ENCODE data around the gene CALM3. TPM values are rescaled to one million over a fixed set of nuclear protein-coding genes. Genes with fewer than 3 reads are reported as not detected.
"Not testable (repeated sequence)": the region's sequence is repeated elsewhere in the genome, so short reads cannot be mapped to it uniquely, and the experiment has no call there.

Gene CALM3
- 477 and 479 TPM in 2 replicates for total RNA-seq

- peaks cover 30% of the 10 kb centered on the region for H3K36me3 Mint-ChIP-seq (ENCODE audit: low read depth)
- peak within 1 kb of the TSS; percentile 97 for H3K4me3 Mint-ChIP-seq
- H3K4me1 Mint-ChIP-seq = peaks cover 22% of the 10 kb centered on the region
- peaks cover 16% of the 10 kb centered on the region for H3K9me3 Mint-ChIP-seq
- H3K27ac Mint-ChIP-seq = peak within 1 kb of the TSS; percentile 100
- DNase-seq = peak; percentile 70
- no peaks in the 10 kb centered on the region for H3K27me3 Mint-ChIP-seq
- intact Hi-C loops (cut with micrococcal nuclease) = loop anchor here (2.0 to 5.0 kb wide), 4 partner anchors 15 to 699 kb away; partner anchors contain the start of genes MYPOP and ZC3H4
Observed at GRCh38 chr19:46601318-46602224, at the start of gene CALM3. TSS of gene CALM3 (plus strand) at chr19:46601330. CDS start at chr19:46601435, 105 bp downstream.

- Mint-ChIP-seq H3K9me3 (peaks cover 21% of the 10 kb centered on the region), H3K4me1 (no peaks in the 10 kb centered on the region), H3K36me3 (ENCODE audit: low read depth) (peaks cover 3% of the 10 kb centered on the region), H3K27me3 (peaks cover 32% of the 10 kb centered on the region), H3K27ac (no peak overlapping the region), H3K4me3 (no peak overlapping the region)
- intact Hi-C loops (cut with micrococcal nuclease) = no loop called here
- DNase-seq = no peak
Observed at GRCh38 chr19:46552891-46553290, 48.2 kb upstream of the CALM3 start.

GRCh38 chr19:46554161-46554560, 47.0 kb upstream of the CALM3 start:
- DNase-seq = no peak
- peaks cover 3% of the 10 kb centered on the region for H3K36me3 Mint-ChIP-seq (ENCODE audit: low read depth)
- H3K27me3 Mint-ChIP-seq = peaks cover 32% of the 10 kb centered on the region
- H3K27ac Mint-ChIP-seq = no peak overlapping the region
- no peaks in the 10 kb centered on the region for H3K4me1 Mint-ChIP-seq
- no peak overlapping the region for H3K4me3 Mint-ChIP-seq
- intact Hi-C loops (cut with micrococcal nuclease) = no loop called here
- H3K9me3 Mint-ChIP-seq = peaks cover 21% of the 10 kb centered on the region

- peaks cover 30% of the 10 kb centered on the region for H3K27me3 Mint-ChIP-seq
Observed at GRCh38 chr19:46555628-46556280, 45.4 kb upstream of the CALM3 start.

GRCh38 chr19:46556471-46556870, 44.7 kb upstream of the CALM3 start:
- intact Hi-C loops (cut with micrococcal nuclease); H3K4me3 Mint-ChIP-seq; DNase-seq; H3K4me1 Mint-ChIP-seq; H3K36me3 Mint-ChIP-seq (ENCODE audit: low read depth); H3K27ac Mint-ChIP-seq; H3K9me3 Mint-ChIP-seq: not testable (repeated sequence)
- peaks cover 26% of the 10 kb centered on the region for H3K27me3 Mint-ChIP-seq

More at GRCh38 chr19:46555628-46556280, 45.4 kb upstream of the CALM3 start:
- no peak for DNase-seq
- intact Hi-C loops (cut with micrococcal nuclease) = no loop called here
- no peak overlapping the region for H3K27ac Mint-ChIP-seq
- peaks cover 3% of the 10 kb centered on the region for H3K36me3 Mint-ChIP-seq (ENCODE audit: low read depth)
- no peaks in the 10 kb centered on the region for H3K4me1 Mint-ChIP-seq
- peaks cover 11% of the 10 kb centered on the region for H3K9me3 Mint-ChIP-seq
- H3K4me3 Mint-ChIP-seq = no peak overlapping the region

- Mint-ChIP-seq H3K27ac (no peak overlapping the region), H3K36me3 (ENCODE audit: low read depth) (no peaks in the 10 kb centered on the region), H3K9me3 (no peaks in the 10 kb centered on the region), H3K4me3 (no peak overlapping the region), H3K27me3 (peaks cover 10% of the 10 kb centered on the region), H3K4me1 (no peaks in the 10 kb centered on the region)
- no peak for DNase-seq
- intact Hi-C loops (cut with micrococcal nuclease) = no loop called here
Observed at GRCh38 chr19:46559203-46559602, 41.9 kb upstream of the CALM3 start.

- H3K36me3 Mint-ChIP-seq (ENCODE audit: low read depth); H3K27ac Mint-ChIP-seq; H3K27me3 Mint-ChIP-seq; H3K9me3 Mint-ChIP-seq; DNase-seq; H3K4me3 Mint-ChIP-seq; intact Hi-C loops (cut with micrococcal nuclease); H3K4me1 Mint-ChIP-seq: not testable (repeated sequence)
Observed at GRCh38 chr19:46559675-46560074, 41.5 kb upstream of the CALM3 start.

GRCh38 chr19:46564701-46565100, 36.4 kb upstream of the CALM3 start:
- H3K4me1 Mint-ChIP-seq = no peaks in the 10 kb centered on the region
- no peak overlapping the region for H3K4me3 Mint-ChIP-seq
- no peaks in the 10 kb centered on the region for H3K9me3 Mint-ChIP-seq
- no peaks in the 10 kb centered on the region for H3K36me3 Mint-ChIP-seq (ENCODE audit: low read depth)
- no peak overlapping the region for H3K27ac Mint-ChIP-seq
- peaks cover 3% of the 10 kb centered on the region for H3K27me3 Mint-ChIP-seq
- no peak for DNase-seq
- intact Hi-C loops (cut with micrococcal nuclease) = no loop called here

- H3K36me3 Mint-ChIP-seq (ENCODE audit: low read depth) = no peaks in the 10 kb centered on the region
- no peaks in the 10 kb centered on the region for H3K9me3 Mint-ChIP-seq
- peaks cover 17% of the 10 kb centered on the region for H3K27me3 Mint-ChIP-seq
- peak; percentile 75 for DNase-seq
- H3K4me3 Mint-ChIP-seq = no peak overlapping the region
- H3K27ac Mint-ChIP-seq = no peak overlapping the region
- peaks cover 10% of the 10 kb centered on the region for H3K4me1 Mint-ChIP-seq
- intact Hi-C loops (cut with micrococcal nuclease) = no loop called here
Observed at GRCh38 chr19:46571495-46571894, 29.6 kb upstream of the CALM3 start.

- no peak for DNase-seq
- Mint-ChIP-seq H3K4me1 (peaks cover 12% of the 10 kb centered on the region), H3K27me3 (peaks cover 17% of the 10 kb centered on the region), H3K36me3 (ENCODE audit: low read depth) (no peaks in the 10 kb centered on the region), H3K4me3 (peak overlapping the region; percentile 36), H3K27ac (no peak overlapping the region), H3K9me3 (no peaks in the 10 kb centered on the region)
- intact Hi-C loops (cut with micrococcal nuclease) = no loop called here
Observed at GRCh38 chr19:46573679-46574498, 27.2 kb upstream of the CALM3 start.

GRCh38 chr19:46574533-46574932, 26.6 kb upstream of the CALM3 start:
- peaks cover 12% of the 10 kb centered on the region for H3K4me1 Mint-ChIP-seq
- DNase-seq = peak; percentile 78
- peaks cover 17% of the 10 kb centered on the region for H3K27me3 Mint-ChIP-seq
- peak overlapping the region; percentile 36 for H3K4me3 Mint-ChIP-seq
- no peak overlapping the region for H3K27ac Mint-ChIP-seq
- H3K9me3 Mint-ChIP-seq = no peaks in the 10 kb centered on the region
- intact Hi-C loops (cut with micrococcal nuclease) = no loop called here
- H3K36me3 Mint-ChIP-seq (ENCODE audit: low read depth) = no peaks in the 10 kb centered on the region

- no peaks in the 10 kb centered on the region for H3K9me3 Mint-ChIP-seq
- H3K27me3 Mint-ChIP-seq = peaks cover 14% of the 10 kb centered on the region
- no peaks in the 10 kb centered on the region for H3K36me3 Mint-ChIP-seq (ENCODE audit: low read depth)
- intact Hi-C loops (cut with micrococcal nuclease) = no loop called here
- peaks cover 12% of the 10 kb centered on the region for H3K4me1 Mint-ChIP-seq
- H3K27ac Mint-ChIP-seq = no peak overlapping the region
- no peak overlapping the region for H3K4me3 Mint-ChIP-seq
- no peak for DNase-seq
Observed at GRCh38 chr19:46578450-46578849, 22.7 kb upstream of the CALM3 start.

- Mint-ChIP-seq H3K9me3 (no peaks in the 10 kb centered on the region), H3K4me3 (no peak overlapping the region), H3K4me1 (peaks cover 9% of the 10 kb centered on the region), H3K36me3 (ENCODE audit: low read depth) (no peaks in the 10 kb centered on the region), H3K27ac (no peak overlapping the region), H3K27me3 (peaks cover 18% of the 10 kb centered on the region)
- intact Hi-C loops (cut with micrococcal nuclease) = no loop called here
- no peak for DNase-seq
Observed at GRCh38 chr19:46579361-46579879, 21.7 kb upstream of the CALM3 start.
